HG03432 (cell line): ENCODE results near the gene EFCC1.

Source experiments
- ATAC-seq: cut with Tn5 transposase; IDR thresholded peaks from one replicate; pipeline ENCODE4 v1.9.1; 2021; ENCODE audit warnings: mild to moderate bottlenecking, moderate library complexity; ENCODE audit not compliant: unreplicated experiment

Gene EFCC1

GRCh38 chr3:129030611-129031010 lies 29.5 kb downstream of the EFCC1 start:
- ATAC-seq, result no peak

GRCh38 chr3:129031476-129032215 lies 30.5 kb downstream of the EFCC1 start:
- no peak for ATAC-seq

GRCh38 chr3:129032716-129033115 lies 31.6 kb downstream of the EFCC1 start:
- ATAC-seq, result no peak

- no peak for ATAC-seq
Observed at GRCh38 chr3:129033151-129033550, 32.0 kb downstream of the EFCC1 start.

- no peak for ATAC-seq
Observed at GRCh38 chr3:129033633-129034321, 32.7 kb downstream of the EFCC1 start.

GRCh38 chr3:129034642-129035041 lies 33.5 kb downstream of the EFCC1 start:
- no peak for ATAC-seq

GRCh38 chr3:129035360-129036221 lies 34.5 kb downstream of the EFCC1 start:
- ATAC-seq, result no peak

- ATAC-seq, result no peak
Observed at GRCh38 chr3:129036222-129037092, 35.4 kb downstream of the EFCC1 start.

- ATAC-seq, result no peak
Observed at GRCh38 chr3:129037093-129037419, 36.0 kb downstream of the EFCC1 start.

GRCh38 chr3:129038121-129038855 lies 37.2 kb downstream of the EFCC1 start:
- ATAC-seq, result no peak

- ATAC-seq, result no peak
Observed at GRCh38 chr3:129039271-129040038, 38.4 kb downstream of the EFCC1 start.

GRCh38 chr3:129040039-129040336 lies 38.9 kb downstream of the EFCC1 start:
- no peak for ATAC-seq

- ATAC-seq, result no peak
Observed at GRCh38 chr3:129040579-129041300, 39.6 kb downstream of the EFCC1 start.

- ATAC-seq, result no peak
Observed at GRCh38 chr3:129045675-129046036, 44.6 kb downstream of the EFCC1 start.

GRCh38 chr3:129046037-129046731 lies 45.1 kb downstream of the EFCC1 start:
- no peak for ATAC-seq

GRCh38 chr3:129046732-129047552 lies 45.8 kb downstream of the EFCC1 start:
- no peak for ATAC-seq

- no peak for ATAC-seq
Observed at GRCh38 chr3:129047553-129047839, 46.4 kb downstream of the EFCC1 start.
